IMR-90 (cell line): ENCODE data around the gene ACVR1.

Source experiments
- BHLHE40 ChIP-seq: fragments of 150-350 bp; IDR thresholded peaks from 2 replicates; pipeline ENCODE4 v1.6.1; 2016; ENCODE audit warnings: mild to moderate bottlenecking, low read depth, low read length
- CEBPB ChIP-seq: IDR thresholded peaks from 2 replicates; pipeline ENCODE4 v1.6.1; 2012; ENCODE audit warnings: low read depth, low read length, improper control_type of control experiment
- POLR2A ChIP-seq: IDR thresholded peaks from 2 replicates; pipeline ENCODE4 v1.6.1; 2012; ENCODE audit warnings: mild to moderate bottlenecking, low read depth, low read length
- TF ChIP-seq, protein P1 (sequence below): conservative IDR thresholded peaks from 2 replicates; pipeline ENCODE4 v1.5.1; 2012; ENCODE audit warnings: mild to moderate bottlenecking, low read depth, low read length, improper control_type of control experiment

DNA sequence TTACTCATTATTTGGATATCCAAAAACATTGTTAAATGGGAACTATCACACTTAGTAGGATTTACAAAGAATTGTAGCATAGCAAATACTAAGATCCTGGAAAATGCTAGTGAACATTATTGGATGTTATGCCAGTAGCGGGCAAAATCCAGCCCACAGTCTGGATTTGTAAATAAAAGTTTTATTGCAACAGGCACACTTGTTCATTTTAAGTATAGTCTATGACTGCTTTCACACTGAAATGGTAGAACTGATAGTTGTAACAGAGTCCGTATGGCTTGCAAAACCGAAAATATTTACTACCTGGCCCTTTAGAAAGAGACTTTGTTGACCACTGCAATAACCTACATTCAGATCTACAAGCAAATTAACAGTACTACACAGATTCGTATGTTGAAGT, 53.6 kb downstream of the ACVR1 start:
- no peak for TF ChIP-seq POLR2A
- TF ChIP-seq, protein P1, sequence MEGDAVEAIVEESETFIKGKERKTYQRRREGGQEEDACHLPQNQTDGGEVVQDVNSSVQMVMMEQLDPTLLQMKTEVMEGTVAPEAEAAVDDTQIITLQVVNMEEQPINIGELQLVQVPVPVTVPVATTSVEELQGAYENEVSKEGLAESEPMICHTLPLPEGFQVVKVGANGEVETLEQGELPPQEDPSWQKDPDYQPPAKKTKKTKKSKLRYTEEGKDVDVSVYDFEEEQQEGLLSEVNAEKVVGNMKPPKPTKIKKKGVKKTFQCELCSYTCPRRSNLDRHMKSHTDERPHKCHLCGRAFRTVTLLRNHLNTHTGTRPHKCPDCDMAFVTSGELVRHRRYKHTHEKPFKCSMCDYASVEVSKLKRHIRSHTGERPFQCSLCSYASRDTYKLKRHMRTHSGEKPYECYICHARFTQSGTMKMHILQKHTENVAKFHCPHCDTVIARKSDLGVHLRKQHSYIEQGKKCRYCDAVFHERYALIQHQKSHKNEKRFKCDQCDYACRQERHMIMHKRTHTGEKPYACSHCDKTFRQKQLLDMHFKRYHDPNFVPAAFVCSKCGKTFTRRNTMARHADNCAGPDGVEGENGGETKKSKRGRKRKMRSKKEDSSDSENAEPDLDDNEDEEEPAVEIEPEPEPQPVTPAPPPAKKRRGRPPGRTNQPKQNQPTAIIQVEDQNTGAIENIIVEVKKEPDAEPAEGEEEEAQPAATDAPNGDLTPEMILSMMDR: no peak
- TF ChIP-seq BHLHE40: no peak
- TF ChIP-seq CEBPB: no peak
